Loucy (cell line): ENCODE measurements around the gene AGPAT2.

Source experiments
- H2AFZ ChIP-seq: fragments of 200-600 bp; sonication (generic); 2 replicates; pipeline ENCODE4 v1.6.0; 2016; ENCODE audit warnings: antibody characterized with exemption, mild to moderate bottlenecking, low read length, moderate library complexity
- H3F3A ChIP-seq: fragments of 200-600 bp; 2 replicates; pipeline ENCODE4 v1.6.0; 2016; ENCODE audit warnings: antibody characterized with exemption, low read depth, mild to moderate bottlenecking
- H3K27me3 ChIP-seq: fragments of 200-600 bp; sonication (generic); 2 replicates; pipeline ENCODE4 v1.6.1; 2014; ENCODE audit warnings: low read length, mild to moderate bottlenecking; ENCODE audit not compliant: insufficient read depth, poor library complexity, severe bottlenecking
- H3K36me3 ChIP-seq: fragments of 200-600 bp; sonication (generic); 2 replicates; pipeline ENCODE4 v1.6.1; 2016; ENCODE audit warnings: low read length; ENCODE audit not compliant: insufficient read depth
- H3K4me1 ChIP-seq: fragments of 200-600 bp; sonication (generic); 2 replicates; pipeline ENCODE4 v1.5.1; 2014; ENCODE audit warnings: low read length, mild to moderate bottlenecking; ENCODE audit not compliant: insufficient read depth, poor library complexity, severe bottlenecking
- H3K4me2 ChIP-seq: fragments of 200-600 bp; sonication (generic); 2 replicates; pipeline ENCODE4 v1.6.0; 2014; ENCODE audit warnings: antibody characterized with exemption, low read length, low read depth, mild to moderate bottlenecking; ENCODE audit not compliant: poor library complexity, severe bottlenecking
- H3K4me3 ChIP-seq: fragments of 200-600 bp; sonication (generic); 2 replicates; pipeline ENCODE4 v1.5.1; 2014; ENCODE audit warnings: low read length, mild to moderate bottlenecking, mixed read lengths; ENCODE audit not compliant: poor library complexity, severe bottlenecking
- H3K79me2 ChIP-seq: fragments of 200-600 bp; sonication (generic); 2 replicates; pipeline ENCODE4 v1.6.1; 2014; ENCODE audit warnings: low read length; ENCODE audit not compliant: insufficient read depth
- H3K9ac ChIP-seq: fragments of 200-600 bp; sonication (generic); 2 replicates; pipeline ENCODE4 v1.6.0; 2014; ENCODE audit warnings: mild to moderate bottlenecking, low read depth, low read length, moderate library complexity; ENCODE audit not compliant: poor library complexity, severe bottlenecking
- H3K9me2 ChIP-seq: fragments of 200-600 bp; sonication (generic); replicated peaks from 2 replicates; pipeline ENCODE4 v1.6.1; 2016; ENCODE audit warnings: low read depth, low read length, mixed read lengths
- H3K9me3 ChIP-seq: fragments of 200-600 bp; sonication (generic); 2 replicates; pipeline ENCODE4 v1.6.1; 2014; ENCODE audit warnings: mild to moderate bottlenecking, antibody characterized with exemption, low read length, low read depth; ENCODE audit not compliant: insufficient read depth
- H4K20me1 ChIP-seq: fragments of 200-600 bp; sonication (generic); 2 replicates; pipeline ENCODE4 v1.6.0; 2014; ENCODE audit warnings: antibody characterized with exemption, low read length, mild to moderate bottlenecking; ENCODE audit not compliant: insufficient read depth, poor library complexity, severe bottlenecking
- EZH2phosphoT487 ChIP-seq: fragments of 200-600 bp; IDR thresholded peaks from 2 replicates; pipeline ENCODE4 v1.6.1; 2018; ENCODE audit warnings: antibody characterized with exemption, mild to moderate bottlenecking, moderate library complexity, borderline replicate concordance
- TF ChIP-seq, protein P1 (sequence below): fragments of 200-600 bp; sonication (generic); conservative IDR thresholded peaks from 2 replicates; pipeline ENCODE4 v1.5.1; 2014; ENCODE audit warnings: mild to moderate bottlenecking, antibody characterized with exemption, low read length

AGPAT2 gene

DNA sequence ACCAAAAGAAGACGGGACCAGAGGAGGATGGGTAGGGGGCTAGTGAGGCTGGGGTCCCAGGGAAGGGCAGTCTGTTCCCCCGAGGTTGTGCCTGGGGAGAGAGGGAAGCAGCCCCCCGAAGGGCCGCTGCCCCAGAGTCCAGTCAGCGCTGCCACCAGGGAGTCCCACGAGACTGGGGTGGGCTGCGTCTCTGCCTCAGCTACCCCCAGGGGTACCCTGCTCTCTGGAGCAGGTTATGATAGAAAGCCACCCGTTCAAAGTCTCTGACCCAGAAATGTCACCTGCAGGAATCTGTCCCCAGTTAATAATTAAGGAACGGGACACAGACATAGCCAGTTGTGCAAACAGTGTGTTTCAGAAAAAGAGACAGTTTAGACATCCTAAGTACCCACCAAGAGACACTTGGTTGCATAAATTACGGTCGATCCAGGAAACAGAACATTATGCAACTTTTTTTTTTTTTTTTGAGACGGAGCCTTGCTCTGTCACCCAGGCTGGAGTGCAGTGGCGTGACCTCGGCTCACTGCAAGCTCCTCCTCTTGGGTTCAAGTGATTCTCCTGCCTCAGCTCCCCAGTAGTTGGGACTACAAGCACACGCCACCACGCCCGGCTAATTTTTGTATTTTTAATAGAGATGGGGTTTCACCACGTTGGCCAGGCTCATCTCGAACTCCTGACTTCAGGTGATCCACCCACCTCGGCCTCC is 10.7 kb upstream of the AGPAT2 start:
- no peaks in the 10 kb centered on the region for H3F3A ChIP-seq
- TF ChIP-seq EZH2phosphoT487 = no peak
- TF ChIP-seq, protein P1, sequence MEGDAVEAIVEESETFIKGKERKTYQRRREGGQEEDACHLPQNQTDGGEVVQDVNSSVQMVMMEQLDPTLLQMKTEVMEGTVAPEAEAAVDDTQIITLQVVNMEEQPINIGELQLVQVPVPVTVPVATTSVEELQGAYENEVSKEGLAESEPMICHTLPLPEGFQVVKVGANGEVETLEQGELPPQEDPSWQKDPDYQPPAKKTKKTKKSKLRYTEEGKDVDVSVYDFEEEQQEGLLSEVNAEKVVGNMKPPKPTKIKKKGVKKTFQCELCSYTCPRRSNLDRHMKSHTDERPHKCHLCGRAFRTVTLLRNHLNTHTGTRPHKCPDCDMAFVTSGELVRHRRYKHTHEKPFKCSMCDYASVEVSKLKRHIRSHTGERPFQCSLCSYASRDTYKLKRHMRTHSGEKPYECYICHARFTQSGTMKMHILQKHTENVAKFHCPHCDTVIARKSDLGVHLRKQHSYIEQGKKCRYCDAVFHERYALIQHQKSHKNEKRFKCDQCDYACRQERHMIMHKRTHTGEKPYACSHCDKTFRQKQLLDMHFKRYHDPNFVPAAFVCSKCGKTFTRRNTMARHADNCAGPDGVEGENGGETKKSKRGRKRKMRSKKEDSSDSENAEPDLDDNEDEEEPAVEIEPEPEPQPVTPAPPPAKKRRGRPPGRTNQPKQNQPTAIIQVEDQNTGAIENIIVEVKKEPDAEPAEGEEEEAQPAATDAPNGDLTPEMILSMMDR = no peak
- no peaks in the 10 kb centered on the region for H3K4me1 ChIP-seq
- no peaks in the 10 kb centered on the region for H3K9me2 ChIP-seq
- no peaks in the 10 kb centered on the region for H3K36me3 ChIP-seq
- no peak overlapping the region for H3K9ac ChIP-seq
- no peaks in the 10 kb centered on the region for H3K9me3 ChIP-seq
- H2AFZ ChIP-seq = no peak overlapping the region
- H4K20me1 ChIP-seq = no peaks in the 10 kb centered on the region
- H3K4me2 ChIP-seq = no peak overlapping the region
- no peaks in the 10 kb centered on the region for H3K27me3 ChIP-seq
- H3K79me2 ChIP-seq = no peaks in the 10 kb centered on the region
- H3K4me3 ChIP-seq = no peak overlapping the region

DNA sequence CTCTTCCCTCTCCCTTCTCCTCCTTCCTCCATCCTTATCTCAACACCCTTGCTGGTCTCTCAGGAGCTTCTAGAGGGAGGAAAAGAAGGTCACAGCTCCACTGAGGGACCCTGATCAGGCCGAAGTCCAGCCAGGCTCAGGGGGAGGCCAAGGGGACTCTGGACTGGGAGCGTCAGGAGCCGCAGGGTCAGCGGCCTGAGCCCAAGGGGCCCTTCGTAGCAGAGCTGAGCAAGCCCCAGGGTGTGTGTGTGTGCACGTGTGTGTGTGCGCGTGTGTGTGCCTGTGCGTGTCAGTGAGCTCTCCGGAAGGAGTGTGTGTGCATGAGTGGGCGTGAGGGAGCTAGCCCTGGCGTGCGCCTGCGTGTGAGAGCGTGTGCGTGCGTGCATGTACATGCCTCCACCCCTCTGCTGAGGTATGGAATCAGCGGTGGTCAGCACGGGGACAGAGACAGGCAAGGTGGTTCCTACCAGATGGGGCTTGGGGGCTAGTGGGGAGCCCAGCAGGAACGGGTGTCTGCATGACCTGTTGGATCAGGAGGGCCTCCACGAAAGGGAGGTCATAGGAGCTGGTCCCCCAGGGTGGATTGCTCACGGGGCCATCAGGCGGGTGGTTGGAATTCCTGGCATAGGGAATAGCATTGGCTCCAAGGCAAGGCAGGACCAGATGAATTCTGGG is 10.0 kb upstream of the AGPAT2 start:
- no peak overlapping the region for H3K4me3 ChIP-seq
- TF ChIP-seq, protein P1 = no peak
- no peak for TF ChIP-seq EZH2phosphoT487
- H3K9ac ChIP-seq = no peak overlapping the region
- H2AFZ ChIP-seq = no peak overlapping the region
- no peak overlapping the region for H3K4me2 ChIP-seq
- H4K20me1 ChIP-seq = no peaks in the 10 kb centered on the region
- H3K9me2 ChIP-seq = no peaks in the 10 kb centered on the region
- H3K9me3 ChIP-seq = no peaks in the 10 kb centered on the region
- H3F3A ChIP-seq = no peaks in the 10 kb centered on the region
- H3K36me3 ChIP-seq = no peaks in the 10 kb centered on the region
- no peaks in the 10 kb centered on the region for H3K79me2 ChIP-seq
- H3K27me3 ChIP-seq = no peaks in the 10 kb centered on the region
- no peaks in the 10 kb centered on the region for H3K4me1 ChIP-seq

DNA sequence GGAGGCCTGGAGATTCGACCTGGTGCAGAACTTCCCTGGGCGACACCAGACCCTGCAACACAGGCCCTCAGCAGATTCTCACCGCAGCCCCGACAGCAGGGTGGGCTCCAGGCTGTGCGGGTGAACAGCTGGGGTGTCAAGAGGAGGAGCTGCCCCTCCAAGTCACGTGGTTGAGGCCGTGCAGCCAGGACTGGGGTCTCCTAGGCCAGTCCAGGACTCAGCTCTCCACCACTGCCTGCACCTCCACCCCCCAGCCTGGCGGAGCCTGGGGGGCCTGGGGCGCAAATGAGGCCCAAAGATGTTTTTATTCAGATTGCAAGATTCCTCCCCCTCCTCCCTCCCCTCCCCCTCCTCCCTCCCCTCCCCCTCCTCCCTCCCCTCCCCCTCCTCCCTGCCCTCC is 9.2 kb upstream of the AGPAT2 start:
- no peaks in the 10 kb centered on the region for H3K4me1 ChIP-seq
- H3K36me3 ChIP-seq = no peaks in the 10 kb centered on the region
- no peaks in the 10 kb centered on the region for H3K27me3 ChIP-seq
- no peaks in the 10 kb centered on the region for H4K20me1 ChIP-seq
- no peak overlapping the region for H2AFZ ChIP-seq
- H3K4me3 ChIP-seq = no peak overlapping the region
- H3F3A ChIP-seq = no peaks in the 10 kb centered on the region
- H3K9me2 ChIP-seq = no peaks in the 10 kb centered on the region
- TF ChIP-seq, protein P1 = no peak
- TF ChIP-seq EZH2phosphoT487 = no peak
- no peak overlapping the region for H3K9ac ChIP-seq
- no peak overlapping the region for H3K4me2 ChIP-seq
- H3K9me3 ChIP-seq = no peaks in the 10 kb centered on the region
- H3K79me2 ChIP-seq = no peaks in the 10 kb centered on the region
